GM04504 (cell line): ENCODE data around the gene RIC3.

Experiments
- DNase-seq: peaks from one replicate; pipeline ENCODE4 v3.0.0-alpha.2; 2012; ENCODE audit warnings: low read depth

RIC3 gene

DNA sequence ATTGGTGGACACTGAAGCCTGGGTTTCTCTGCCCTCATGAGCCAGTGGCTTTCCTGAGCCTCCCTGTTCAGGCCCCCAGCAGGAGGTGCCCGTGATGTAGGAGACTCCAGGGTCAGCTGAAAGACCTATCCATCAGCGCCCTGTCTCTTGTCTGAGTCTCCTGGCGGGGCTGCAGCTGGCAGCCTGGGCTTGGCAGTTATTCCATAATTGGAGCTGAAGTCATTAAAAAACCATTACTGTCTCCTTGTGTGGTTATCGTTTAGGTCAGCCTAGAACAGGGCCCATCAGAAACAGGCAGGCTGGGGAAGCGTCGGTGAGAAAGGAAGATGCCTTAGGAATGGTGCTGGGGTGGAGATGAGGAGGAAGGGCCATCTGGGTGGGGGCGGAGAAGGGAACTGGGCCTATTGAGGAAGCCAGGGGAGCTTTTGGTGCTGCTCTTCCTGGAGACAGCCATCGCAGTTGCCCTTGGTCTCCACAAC lies 82.8 kb downstream of the RIC3 start:
- DNase-seq = no peak

DNA sequence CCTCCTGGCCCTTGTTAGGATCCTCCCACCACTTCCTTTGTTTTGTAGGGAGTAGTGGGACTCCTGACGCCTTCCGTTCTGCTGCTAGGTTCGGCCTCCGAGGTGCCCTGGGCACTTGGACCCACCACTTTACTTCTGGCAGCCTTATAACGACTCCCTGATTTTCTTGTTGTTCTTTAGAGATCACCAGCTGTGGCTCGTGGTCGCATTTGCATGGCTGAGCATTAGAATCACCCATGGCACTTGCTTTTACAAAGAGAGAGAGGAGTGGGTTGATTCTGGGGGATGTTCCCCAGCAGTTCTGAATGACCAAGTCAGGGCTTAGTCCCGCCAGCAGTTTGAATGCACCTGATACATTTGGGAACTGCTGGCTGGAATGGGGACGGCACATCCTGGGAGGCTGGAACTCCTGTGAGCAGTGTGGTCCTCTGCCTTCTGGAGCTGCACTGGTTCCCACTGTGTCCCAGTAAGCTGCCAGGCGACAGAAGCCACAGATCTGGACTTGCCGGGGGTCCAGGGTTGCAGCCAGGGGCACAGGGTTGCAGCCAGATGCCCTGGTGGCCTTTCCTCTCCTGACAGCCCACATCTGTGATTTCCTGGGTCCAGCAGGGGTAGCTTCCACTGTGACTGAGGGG lies 83.7 kb downstream of the RIC3 start:
- DNase-seq = no peak

DNA sequence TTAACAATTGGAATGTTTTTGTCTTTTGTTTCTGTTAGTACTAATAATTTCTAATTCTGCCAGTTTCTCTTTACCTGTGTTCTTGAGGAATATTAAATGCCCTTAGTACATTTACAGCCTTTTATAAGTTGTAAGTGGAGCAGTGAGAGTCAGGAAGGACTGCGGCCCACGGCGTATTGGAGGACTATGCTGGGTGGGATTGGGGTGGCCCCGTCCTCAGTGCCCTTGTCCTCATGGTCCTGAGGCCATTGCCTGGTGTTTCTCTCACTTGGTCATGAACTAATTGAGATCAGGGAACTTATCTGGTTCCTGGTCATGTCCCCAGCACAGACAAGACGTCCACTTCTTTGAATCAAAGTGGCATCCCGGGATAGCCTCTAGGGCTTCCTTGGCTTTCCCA lies 84.5 kb downstream of the RIC3 start:
- DNase-seq = no peak

DNA sequence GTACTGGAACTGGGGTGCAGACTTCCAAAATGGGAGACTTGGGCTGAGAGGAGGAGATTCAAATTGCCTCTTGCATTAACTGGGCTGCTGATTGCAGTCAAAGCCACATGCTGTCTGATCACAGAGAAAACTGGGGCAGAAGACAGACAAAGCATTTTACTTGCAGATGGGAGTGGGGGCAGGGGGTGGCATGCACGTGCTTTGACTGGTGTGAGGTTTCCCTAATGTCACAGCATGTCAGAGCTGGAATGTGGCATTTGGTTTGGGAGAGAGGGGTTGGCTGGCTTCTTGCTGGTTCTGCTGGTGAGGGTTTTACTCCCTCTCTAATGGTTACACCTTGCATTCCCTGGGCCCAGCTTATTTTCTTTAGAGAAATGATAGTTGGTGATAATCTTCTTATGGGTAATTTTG lies 84.9 kb downstream of the RIC3 start:
- DNase-seq = no peak

DNA sequence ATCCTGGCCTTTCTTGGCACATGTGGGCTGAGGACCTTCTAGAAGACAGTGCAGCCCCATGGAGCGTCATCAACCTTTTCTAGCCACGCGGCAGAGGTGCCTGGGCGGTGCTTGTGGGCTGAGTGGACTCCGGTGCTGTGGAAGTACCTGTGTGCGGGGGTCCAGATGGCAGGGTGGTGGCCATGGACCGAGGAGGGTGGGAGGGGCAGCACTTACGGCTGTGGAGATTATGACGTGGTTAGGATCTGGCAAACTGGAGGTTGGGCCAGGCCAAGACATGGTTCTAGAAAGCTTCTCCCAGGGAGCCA lies 85.8 kb downstream of the RIC3 start:
- DNase-seq = no peak

DNA sequence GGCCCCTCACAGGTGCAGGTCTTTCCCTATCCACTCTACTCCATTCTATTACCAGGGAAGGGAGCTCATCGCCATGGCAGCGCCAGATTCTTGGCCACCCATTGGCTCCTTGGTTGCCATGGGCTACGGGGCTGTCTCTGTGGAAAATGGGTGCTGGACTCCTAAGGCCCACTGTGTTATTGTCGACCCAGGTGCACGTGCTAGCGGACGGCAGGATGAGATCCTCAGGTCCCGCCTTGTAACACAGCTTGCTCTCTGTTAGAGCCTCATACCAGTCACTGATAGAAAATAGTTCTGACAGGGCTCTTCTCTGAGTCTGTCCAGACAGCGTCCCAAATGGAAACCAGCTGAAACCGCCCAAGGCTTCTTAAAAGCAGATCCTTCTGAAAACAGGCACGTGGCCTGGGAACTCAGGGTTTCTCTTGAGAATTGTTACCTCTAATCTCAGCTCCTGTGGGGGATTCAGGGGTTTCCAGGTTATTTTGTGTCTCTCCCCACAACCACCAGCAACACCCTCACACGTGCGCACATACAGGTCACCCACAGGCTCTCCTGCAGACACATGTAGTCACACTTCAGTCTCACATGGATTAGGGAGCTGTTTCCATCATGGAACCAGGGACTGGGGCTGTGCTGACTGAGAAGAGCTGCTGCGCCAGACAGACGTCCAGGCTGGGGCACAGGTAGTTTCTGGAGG lies 86.3 kb downstream of the RIC3 start:
- DNase-seq = no peak

DNA sequence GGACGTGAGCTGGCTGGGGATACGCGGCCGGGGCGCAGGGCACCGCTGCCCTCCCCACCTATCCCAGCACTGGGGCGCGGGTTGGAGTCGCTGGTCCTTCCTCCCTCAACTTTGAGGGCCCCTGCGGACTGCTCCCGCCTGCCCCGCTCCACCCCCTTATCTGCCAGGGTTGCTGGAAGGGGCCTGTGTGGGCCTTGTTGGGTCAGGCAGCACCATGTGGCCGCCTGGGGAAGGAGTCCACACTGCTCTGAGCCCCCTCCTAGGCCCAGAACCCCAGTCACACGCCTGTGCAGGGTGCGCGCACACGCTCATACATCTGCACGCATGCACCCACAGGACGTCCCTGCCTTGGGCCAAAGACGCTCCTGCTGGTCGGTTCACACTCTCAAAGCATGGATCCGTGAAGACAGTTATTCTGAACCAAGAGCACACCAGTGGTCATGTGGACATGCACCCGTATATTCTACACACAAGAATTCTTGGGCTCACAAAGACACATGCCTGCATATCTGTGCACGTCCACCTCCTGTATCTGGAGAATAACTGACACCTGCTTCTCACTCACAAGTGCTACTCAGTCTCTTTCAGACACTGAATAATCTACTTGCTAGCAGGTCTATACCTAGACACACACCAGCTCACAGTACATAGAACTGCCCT lies 87.1 kb downstream of the RIC3 start:
- no peak for DNase-seq

DNA sequence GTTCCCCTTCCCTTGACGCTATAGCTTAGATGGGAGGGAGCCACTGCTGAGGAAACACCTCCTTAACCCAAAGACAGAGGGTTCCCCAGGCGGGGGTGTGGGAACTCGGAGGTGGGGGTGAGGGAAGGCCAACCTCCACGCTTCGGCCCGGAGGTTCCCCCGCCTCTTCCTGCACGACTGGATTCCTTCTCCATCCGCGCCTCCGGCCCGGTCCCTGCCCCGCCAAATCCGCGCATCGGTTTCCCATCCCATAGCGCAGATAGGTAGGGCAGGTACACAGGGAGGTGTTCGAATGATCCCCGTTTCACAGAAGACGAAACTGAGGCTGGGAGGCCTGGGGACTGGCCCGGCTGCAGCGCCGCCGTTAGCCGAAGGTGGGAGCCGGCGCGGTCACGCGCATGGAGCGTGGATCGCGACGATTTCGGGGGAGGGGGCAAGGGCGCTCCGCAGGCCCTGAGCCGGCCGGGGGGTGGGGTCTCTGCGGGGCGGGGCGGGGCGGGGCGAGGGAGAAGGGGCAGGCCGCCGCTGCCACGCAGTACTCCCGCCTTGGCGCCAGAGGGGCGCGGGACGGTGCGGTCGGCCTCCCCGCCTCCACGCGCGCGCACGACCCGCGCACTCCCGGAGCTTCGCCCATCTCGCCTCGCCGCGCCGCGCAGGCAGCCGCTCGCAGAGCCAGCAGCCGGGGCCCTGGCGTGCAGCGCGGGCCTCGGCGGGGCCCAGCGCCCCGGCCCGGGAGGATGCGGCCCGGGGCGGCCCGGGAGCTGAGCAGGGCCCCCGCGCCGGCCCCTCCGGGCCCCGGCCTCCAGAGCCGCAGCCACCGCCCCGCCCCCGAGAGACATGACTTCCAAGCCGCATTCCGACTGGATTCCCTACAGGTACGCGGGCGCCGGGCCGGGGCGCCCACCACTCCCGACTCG lies 87.9 kb downstream of the RIC3 start, which contains the start of gene TUB:
TUB (plus strand) TSS at position 538 of the 917 bp plus-strand sequence; CDS start at position 838, 300 bp downstream.
- no peak for DNase-seq

DNA sequence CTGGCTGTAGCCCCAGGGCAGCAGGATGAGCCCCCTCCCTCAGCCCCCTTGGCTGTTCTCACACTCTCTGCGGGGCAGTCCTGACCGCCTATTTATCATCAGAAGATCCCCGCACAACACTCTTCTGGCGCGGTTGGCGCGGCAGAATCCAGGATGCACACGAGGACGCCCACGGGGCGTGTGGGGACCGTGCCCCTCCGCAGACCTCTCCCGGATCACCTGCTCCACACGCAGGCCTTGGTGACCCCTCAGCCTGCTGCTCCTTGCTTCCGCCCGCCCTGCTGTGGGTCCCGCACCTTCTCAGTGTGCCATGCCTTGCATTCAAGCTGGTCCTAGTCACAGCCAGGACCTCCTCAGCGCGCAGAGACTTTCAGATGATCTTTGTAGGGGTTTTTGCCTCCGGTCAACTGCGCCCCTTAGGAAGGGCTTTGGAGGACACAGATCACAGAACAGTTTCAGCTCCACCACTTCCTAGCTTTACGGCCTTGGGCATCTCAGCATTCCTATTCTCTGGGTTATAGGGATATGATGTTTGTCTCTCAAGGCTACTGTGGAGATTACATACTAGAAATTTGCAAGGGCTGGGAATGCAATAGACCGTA lies 88.7 kb downstream of the RIC3 start:
- no peak for DNase-seq

DNA sequence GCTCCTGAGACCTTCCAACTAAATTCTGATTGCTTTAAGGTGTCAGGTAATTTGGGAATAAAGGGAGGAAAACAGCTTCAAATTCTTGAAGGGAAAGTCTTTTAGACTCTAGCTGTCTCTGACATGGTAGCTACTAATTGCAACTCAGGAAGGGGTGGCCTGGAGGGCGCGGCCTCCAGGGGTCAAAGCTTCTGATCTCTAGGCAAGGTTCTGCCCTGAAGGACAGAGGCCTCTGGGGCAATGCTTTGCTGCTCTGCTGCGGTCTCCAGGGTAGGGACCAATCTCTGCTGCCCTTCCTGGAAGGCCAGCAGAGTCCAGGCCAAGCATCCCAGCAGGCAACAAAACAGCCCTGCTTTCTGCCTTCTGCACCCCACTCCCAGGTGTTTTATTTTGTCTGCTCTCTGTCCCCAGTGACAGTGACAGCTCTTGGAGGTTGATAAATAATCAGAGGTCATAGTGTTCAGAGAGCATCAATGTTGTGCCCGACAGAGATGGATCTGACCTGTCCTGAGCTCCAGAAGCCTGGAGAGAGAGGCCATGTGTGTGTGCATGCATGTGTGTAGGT lies 89.6 kb downstream of the RIC3 start:
- DNase-seq = no peak

DNA sequence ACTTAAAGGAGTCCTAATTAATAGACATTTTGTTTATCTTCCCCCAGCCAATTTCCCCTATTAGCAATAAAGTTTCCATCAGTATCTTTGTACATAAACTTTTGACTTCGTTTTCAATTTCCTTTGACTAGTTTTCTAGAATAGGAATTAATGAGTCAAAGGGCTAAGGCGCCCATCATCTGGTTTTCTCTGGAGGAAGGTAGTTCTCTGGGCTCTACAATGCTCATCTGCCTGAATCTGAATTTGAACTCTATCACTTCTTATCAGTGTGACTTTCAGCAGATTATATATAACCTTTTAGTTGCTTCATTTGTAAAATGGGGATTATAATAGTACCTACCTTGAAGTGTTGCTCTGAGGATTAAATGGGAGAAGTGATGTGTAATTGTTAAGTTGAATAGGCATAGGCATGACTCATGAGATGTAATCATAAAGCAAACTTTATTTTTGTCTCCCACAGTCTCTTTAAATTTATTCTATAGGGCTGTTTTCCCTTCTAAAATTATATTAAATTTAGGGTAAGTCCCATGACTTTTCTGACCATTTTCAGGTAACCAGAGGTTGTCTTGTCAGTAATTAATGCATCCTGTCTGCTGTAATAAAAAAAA lies 93.6 kb downstream of the RIC3 start:
- DNase-seq = no peak

DNA sequence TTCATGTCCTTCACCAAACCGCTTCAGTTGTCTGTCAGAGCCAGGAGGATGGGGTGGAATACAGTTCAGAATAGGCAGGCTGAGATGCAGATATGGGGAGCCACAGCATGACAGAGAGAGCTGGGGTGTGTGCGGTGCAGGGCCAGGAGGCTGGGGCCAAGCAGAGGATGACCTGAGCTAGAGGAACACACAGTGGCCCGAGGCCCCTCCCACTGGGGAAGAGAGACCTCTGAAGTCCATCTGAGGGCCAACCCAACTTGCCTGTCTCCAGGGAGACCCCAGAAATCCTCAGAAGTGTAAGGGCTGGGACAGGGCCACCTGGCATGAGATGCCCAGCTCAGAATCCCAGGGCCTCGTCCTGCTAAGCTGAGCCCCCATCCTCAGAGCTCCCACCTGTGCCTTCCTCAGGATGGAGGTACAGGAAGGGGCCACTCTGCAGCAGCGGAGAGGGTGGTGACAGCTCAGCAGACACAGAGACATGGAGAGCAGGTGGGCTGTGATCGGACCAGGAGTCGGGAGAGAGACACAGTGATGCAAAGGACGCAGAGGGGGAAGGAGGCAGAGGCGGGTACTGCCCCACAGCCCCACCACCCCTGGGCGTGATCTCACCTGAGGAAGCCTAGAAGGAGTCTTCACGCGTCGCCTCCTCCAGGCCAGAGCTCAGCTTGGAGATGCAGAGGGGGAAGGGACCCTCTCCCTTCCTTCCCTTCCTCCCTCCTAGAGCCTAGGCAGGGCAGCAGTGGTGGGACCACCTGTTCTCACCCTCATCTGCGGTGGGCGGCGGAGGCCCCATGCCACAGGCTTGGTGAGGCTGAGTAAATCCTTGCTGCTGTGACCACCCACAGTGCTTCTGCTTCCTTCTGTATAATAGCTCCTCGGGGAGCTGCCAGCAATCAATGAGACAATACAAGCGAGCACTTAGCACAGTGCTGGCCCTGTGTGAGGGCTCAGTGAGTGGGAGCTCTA lies 96.9 kb downstream of the RIC3 start:
- DNase-seq = no peak

DNA sequence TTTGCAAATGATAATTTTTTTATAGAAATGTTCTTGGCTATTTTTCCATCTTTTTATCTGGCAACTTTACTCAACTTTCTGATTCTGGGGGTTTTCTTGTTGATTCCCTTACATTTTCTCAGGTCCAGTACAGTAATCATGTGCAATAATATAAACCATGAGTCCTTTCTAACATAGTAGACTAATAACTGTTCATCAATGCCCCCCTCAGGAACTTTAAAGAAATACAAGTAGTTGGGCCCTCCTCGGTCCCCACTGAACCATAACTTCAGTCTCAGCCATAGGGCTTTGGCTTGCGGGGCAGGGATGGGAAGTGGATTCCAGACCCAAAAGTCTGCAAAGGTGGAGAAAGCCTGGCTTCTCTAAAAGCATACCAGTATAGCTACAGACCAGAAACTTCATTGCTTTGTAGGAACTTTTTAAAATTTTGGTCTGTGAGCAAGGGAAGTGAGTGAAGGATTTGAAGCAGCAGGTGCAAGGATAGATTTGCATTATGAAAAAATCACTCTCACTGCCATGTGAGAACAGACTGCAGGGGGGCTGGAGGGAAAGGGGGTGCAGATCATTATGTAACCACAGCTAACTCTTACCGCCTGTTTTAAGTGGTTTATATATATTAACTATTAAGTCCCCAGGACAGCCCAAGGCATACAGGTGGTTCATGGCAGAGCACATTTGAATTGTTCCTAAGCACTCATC lies 98.3 kb downstream of the RIC3 start:
- DNase-seq = no peak

DNA sequence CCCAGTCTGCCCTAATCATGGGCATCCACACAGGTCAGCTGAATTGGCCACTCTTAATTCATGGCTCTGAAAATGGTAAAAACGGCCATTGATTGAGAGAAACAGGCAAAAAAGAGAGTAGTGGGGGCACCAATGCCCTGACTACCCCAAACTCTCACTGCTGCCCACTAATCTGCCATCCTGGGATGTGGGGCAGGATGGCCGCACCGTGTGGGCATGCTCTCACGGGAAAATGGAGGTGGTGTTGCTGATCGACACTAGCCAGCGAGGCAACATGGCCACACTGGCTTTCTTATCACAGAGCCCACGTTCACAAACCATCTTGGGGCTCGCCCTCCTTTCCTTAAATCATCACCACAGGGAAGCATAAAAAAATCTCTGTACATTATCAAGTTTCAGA lies 99.1 kb downstream of the RIC3 start:
- no peak for DNase-seq

DNA sequence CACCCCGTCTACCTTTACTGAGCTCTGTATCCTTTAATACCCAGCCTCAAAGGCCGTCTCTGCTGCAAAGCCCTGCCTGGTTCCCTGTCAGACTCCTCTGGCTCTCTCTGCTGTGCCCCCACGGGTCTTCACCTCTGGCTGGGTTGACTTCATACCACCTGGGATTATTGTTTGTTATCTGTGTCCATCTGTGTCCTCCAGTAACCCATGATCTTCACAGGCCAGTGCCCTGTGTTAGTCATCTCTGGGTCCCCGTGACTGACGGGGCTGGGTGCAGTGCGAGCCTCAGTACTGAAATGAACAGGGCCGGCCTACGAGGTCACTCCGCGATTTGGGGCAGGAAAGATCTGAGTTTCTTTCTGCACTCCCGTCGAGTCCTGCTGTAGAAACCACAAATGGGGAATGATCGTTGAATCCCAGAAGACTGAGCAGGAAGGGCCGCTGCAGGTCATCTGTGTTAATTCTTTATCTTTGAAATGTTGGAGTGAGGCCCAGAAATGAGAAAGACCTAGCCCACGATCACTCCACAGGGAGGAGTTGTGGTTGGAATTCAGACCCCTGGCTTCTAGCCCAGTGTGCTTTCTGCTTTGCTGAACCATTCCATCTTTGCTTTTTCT lies 100.1 kb downstream of the RIC3 start:
- peak; percentile 54 for DNase-seq

DNA sequence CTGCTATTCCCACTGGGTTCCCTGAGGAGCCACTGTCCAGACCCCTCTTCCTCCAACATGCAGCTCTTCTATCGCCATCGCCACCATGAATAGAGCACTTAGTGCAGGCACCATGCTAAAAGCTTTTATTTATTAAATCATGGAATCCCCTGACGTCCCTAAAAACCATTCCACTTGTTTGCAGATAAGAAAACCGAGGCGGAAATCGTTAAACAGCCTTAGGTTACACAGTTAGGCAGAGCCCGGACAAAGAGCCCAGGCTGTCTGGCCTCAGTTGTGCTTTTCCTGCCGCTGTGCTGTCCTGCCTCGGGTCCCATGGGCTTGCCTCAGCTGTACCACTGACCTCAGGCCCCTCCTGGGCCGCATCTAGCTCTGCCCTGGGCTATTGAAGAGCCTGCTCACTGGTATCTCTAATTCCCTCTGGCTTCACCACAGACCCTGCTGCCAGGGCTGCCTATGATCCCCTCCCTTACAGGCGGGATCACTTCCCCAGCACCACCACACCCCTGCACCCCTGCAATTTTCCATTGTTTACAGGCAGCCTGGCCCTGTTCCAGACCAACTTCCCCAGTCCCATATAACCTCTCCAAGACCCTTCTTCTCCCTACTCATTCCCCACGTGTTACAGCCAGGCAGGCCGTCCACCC lies 100.8 kb downstream of the RIC3 start:
- no peak for DNase-seq

DNA sequence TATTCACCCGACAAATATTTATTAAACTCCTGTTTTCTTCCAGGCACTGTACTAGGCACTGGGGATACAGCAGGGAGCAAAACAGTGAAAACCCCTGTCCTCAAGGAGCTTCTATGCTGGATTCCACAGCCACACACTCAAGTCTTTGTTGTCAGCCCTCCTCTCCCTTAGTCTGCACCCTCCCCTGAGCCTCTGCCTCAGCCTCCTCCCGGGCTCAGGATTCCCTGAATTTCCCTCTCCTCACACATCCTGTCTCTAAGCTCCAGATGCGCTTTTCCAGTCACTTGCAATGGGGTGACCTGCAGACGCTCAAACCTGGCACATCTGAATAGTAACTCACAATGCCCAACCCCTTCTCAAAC lies 101.3 kb downstream of the RIC3 start:
- DNase-seq = no peak

DNA sequence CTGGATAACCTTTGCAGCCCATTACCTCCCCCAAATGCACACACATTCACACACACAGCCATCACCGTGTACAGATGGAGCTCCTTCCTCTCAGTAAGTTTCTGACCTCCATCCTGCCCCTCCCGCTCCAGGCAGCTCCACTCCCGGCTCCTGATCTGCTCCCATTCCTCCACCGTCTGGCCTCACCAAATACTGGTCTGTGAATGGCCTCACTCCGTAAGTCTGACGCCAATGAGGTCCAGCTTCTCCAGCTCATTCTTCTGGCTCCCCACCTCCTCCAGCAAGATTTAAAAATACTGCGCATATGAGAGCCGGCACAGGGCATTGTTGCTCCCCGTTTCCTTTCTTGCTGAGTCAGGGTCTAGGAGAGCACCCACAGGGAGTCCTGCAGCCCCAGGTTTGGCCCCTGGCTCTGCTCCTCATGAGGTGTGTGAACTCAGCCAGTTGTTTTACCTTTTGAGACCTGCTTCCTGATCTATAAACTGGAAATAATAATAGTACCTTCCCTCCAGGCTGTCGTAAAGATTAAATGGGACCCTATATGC lies 101.8 kb downstream of the RIC3 start:
- no peak for DNase-seq
